ENCODE data around the gene IL21.

- TF ChIP-seq CTCF (IDR thresholded peaks at IDR 0.05), result no peak
- no peak for TF ChIP-seq ZFX (IDR thresholded peaks at IDR 0.05; ENCODE audit: borderline replicate concordance)
Observed at GRCh38 chr4:122614621-122615020, 6.2 kb downstream of the IL21 start.

Data from 22Rv1 (cell line).